Fibroblast of the aortic adventitia (primary cell): Measurements from ENCODE around the gene PDGFB. TPM values are rescaled to one million over a fixed set of nuclear protein-coding genes. Genes with fewer than 3 reads are reported as not detected.

Experiments
- DNase-seq: peaks from one replicate; pipeline ENCODE4 v3.0.0-alpha.2; 2010; ENCODE audit warnings: low read depth
- H3K4me3 ChIP-seq: 2 replicates; pipeline ENCODE4 v1.5.1; 2011; ENCODE audit warnings: low read depth, mild to moderate bottlenecking, control low read depth, low read length, moderate library complexity
- CTCF ChIP-seq: IDR thresholded peaks from 2 replicates; pipeline ENCODE4 v1.5.1; 2011; ENCODE audit warnings: mild to moderate bottlenecking, low read length, control low read depth, inconsistent platforms; ENCODE audit not compliant: insufficient read depth
- total RNA-seq: library from RNA; depleted of rRNA; stranded (reverse); fragments of >200 nt; gene quantifications from 2 replicates; pipeline ENCODE4 v1.2.3, GENCODE V29; 2012; ENCODE audit warnings: low replicate concordance

Gene PDGFB
- total RNA-seq, 1 donor, result 0.09 TPM

GRCh38 chr22:39254789-39255298 is 10.1 kb upstream of the PDGFB start:
- peak; percentile 44 for DNase-seq

GRCh38 chr22:39254122-39254521 is 9.3 kb upstream of the PDGFB start:
- H3K4me3 ChIP-seq, result no peak overlapping the region
- DNase-seq, result no peak
- TF ChIP-seq CTCF, result no peak

More at GRCh38 chr22:39254789-39255298, 10.1 kb upstream of the PDGFB start:
- H3K4me3 ChIP-seq, result no peak overlapping the region
- TF ChIP-seq CTCF, result no peak

GRCh38 chr22:39253435-39254070 is 8.8 kb upstream of the PDGFB start:
- no peak overlapping the region for H3K4me3 ChIP-seq
- no peak for TF ChIP-seq CTCF
- peak; percentile 80 for DNase-seq

- no peak for DNase-seq
- no peak for TF ChIP-seq CTCF
- no peak overlapping the region for H3K4me3 ChIP-seq
These were observed 8.0 kb upstream of the PDGFB start for GRCh38 chr22:39252461-39253434.

GRCh38 chr22:39251762-39252460 is 7.1 kb upstream of the PDGFB start:
- no peak overlapping the region for H3K4me3 ChIP-seq
- TF ChIP-seq CTCF, result no peak
- no peak for DNase-seq

GRCh38 chr22:39250838-39251237 is 6.1 kb upstream of the PDGFB start:
- H3K4me3 ChIP-seq, result no peak overlapping the region
- no peak for DNase-seq
- no peak for TF ChIP-seq CTCF
